MM.1S (cell line): Measurements from ENCODE around the gene MARK3.

Experiments
- DNase-seq: peaks from one replicate; pipeline ENCODE4 v3.0.0-alpha.2; 2015
- H2AFZ ChIP-seq: fragments of 300-600 bp; sonication (generic); 2 replicates; pipeline ENCODE4 v1.6.0; 2016; ENCODE audit warnings: antibody characterized with exemption, low read length
- H3F3A ChIP-seq: fragments of 300-600 bp; sonication (generic); 2 replicates; pipeline ENCODE4 v1.6.1; 2016; ENCODE audit warnings: mild to moderate bottlenecking, antibody characterized with exemption, low read length, moderate library complexity, mixed read lengths; ENCODE audit not compliant: insufficient read depth
- H3K27ac ChIP-seq: fragments of 300-600 bp; sonication (generic); 2 replicates; pipeline ENCODE4 v1.5.1; 2016; ENCODE audit warnings: mild to moderate bottlenecking, low read length
- H3K27me3 ChIP-seq: fragments of 300-600 bp; sonication (generic); replicated peaks from 2 replicates; pipeline ENCODE4 v1.6.0; 2016; ENCODE audit warnings: low read length; ENCODE audit not compliant: insufficient read depth
- H3K36me3 ChIP-seq: fragments of 300-600 bp; sonication (generic); replicated peaks from 2 replicates; pipeline ENCODE4 v1.6.1; 2016; ENCODE audit warnings: mild to moderate bottlenecking, low read length, mixed read lengths; ENCODE audit not compliant: insufficient read depth
- H3K4me1 ChIP-seq: fragments of 300-600 bp; sonication (generic); 2 replicates; pipeline ENCODE4 v1.6.1; 2016; ENCODE audit warnings: low read length, mixed read lengths
- H3K4me2 ChIP-seq: fragments of 300-600 bp; sonication (generic); 2 replicates; pipeline ENCODE4 v1.6.0; 2016; ENCODE audit warnings: low read depth, low read length
- H3K4me3 ChIP-seq: fragments of 300-600 bp; sonication (generic); 2 replicates; pipeline ENCODE4 v1.5.1; 2016; ENCODE audit warnings: low read length, mixed read lengths
- H3K79me2 ChIP-seq: fragments of 300-600 bp; sonication (generic); 2 replicates; pipeline ENCODE4 v1.6.1; 2016; ENCODE audit warnings: mixed run types, low read length, mixed read lengths
- H3K9ac ChIP-seq: fragments of 300-600 bp; sonication (generic); 2 replicates; pipeline ENCODE4 v1.6.1; 2016; ENCODE audit warnings: low read length, mixed read lengths
- H3K9me2 ChIP-seq: fragments of 300-600 bp; sonication (generic); replicated peaks from 2 replicates; pipeline ENCODE4 v1.6.1; 2016; ENCODE audit warnings: mild to moderate bottlenecking, low read length, mixed read lengths; ENCODE audit not compliant: insufficient read depth
- H3K9me3 ChIP-seq: fragments of 300-600 bp; sonication (generic); replicated peaks from 2 replicates; pipeline ENCODE4 v1.6.1; 2016; ENCODE audit warnings: mild to moderate bottlenecking, low read length, mixed read lengths; ENCODE audit not compliant: insufficient read depth
- H4K20me1 ChIP-seq: fragments of 300-600 bp; sonication (generic); 2 replicates; pipeline ENCODE4 v1.6.1; 2016; ENCODE audit warnings: mild to moderate bottlenecking, low read length, moderate library complexity, mixed read lengths; ENCODE audit not compliant: insufficient read depth
- CTCF ChIP-seq: fragments of 300-600 bp; sonication (generic); IDR thresholded peaks from 2 replicates; pipeline ENCODE4 v1.5.1; 2016; ENCODE audit warnings: antibody characterized with exemption, low read length, mixed read lengths
- EZH2 ChIP-seq: fragments of 300-600 bp; sonication (generic); optimal IDR thresholded peaks from 2 replicates; pipeline ENCODE3; 2017; ENCODE audit warnings: low read depth, mild to moderate bottlenecking, antibody characterized with exemption, low read length, mixed read lengths
- EZH2phosphoT487 ChIP-seq: fragments of 300-600 bp; sonication (generic); IDR thresholded peaks from 2 replicates; pipeline ENCODE4 v1.6.1; 2018; ENCODE audit warnings: antibody characterized with exemption, low read length

MARK3 gene

GRCh38 chr14:103491691-103492090, 106.5 kb downstream of the MARK3 start:
- no peak for TF ChIP-seq EZH2phosphoT487
- no peak for TF ChIP-seq EZH2
- TF ChIP-seq CTCF: no peak
- Histone ChIP-seq H3K9ac (no peak overlapping the region), H3K27ac (no peak overlapping the region), H4K20me1 (no peaks in the 10 kb centered on the region), H3K9me3 (no peaks in the 10 kb centered on the region), H3K4me3 (no peak overlapping the region), H2AFZ (no peak overlapping the region), H3K4me2 (no peak overlapping the region), H3K79me2 (no peaks in the 10 kb centered on the region), H3K4me1 (no peaks in the 10 kb centered on the region), H3F3A (no peaks in the 10 kb centered on the region), H3K36me3 (no peaks in the 10 kb centered on the region), H3K9me2 (no peaks in the 10 kb centered on the region), H3K27me3 (no peaks in the 10 kb centered on the region)
- DNase-seq: no peak

- no peaks in the 10 kb centered on the region for H4K20me1 ChIP-seq
Measured at GRCh38 chr14:103492156-103492925, 107.1 kb downstream of the MARK3 start.

GRCh38 chr14:103495854-103496253, 110.6 kb downstream of the MARK3 start:
- Histone ChIP-seq H3F3A (no peaks in the 10 kb centered on the region), H3K9ac (no peak overlapping the region), H3K9me2 (no peaks in the 10 kb centered on the region), H3K9me3 (no peaks in the 10 kb centered on the region), H3K4me3 (no peak overlapping the region), H3K79me2 (no peaks in the 10 kb centered on the region), H4K20me1 (no peaks in the 10 kb centered on the region), H3K4me2 (no peak overlapping the region), H3K36me3 (no peaks in the 10 kb centered on the region), H3K27ac (no peak overlapping the region), H3K27me3 (no peaks in the 10 kb centered on the region), H3K4me1 (no peaks in the 10 kb centered on the region), H2AFZ (no peak overlapping the region)
- TF ChIP-seq EZH2phosphoT487 (no peak), CTCF (no peak), EZH2 (no peak)
- DNase-seq: no peak

More at GRCh38 chr14:103492156-103492925, 107.1 kb downstream of the MARK3 start:
- Histone ChIP-seq H3K4me1 (no peaks in the 10 kb centered on the region), H3K79me2 (no peaks in the 10 kb centered on the region), H3F3A (no peaks in the 10 kb centered on the region), H2AFZ (no peak overlapping the region), H3K27ac (no peak overlapping the region), H3K9ac (no peak overlapping the region), H3K9me3 (no peaks in the 10 kb centered on the region), H3K27me3 (no peaks in the 10 kb centered on the region), H3K4me2 (no peak overlapping the region), H3K9me2 (no peaks in the 10 kb centered on the region), H3K4me3 (no peak overlapping the region), H3K36me3 (no peaks in the 10 kb centered on the region)
- no peak for DNase-seq
- TF ChIP-seq CTCF (no peak), EZH2phosphoT487 (no peak), EZH2 (no peak)
